Loucy (cell line): Measurements from ENCODE around the gene CXorf66.

ENCODE experiments used
- EZH2phosphoT487 ChIP-seq: fragments of 200-600 bp; IDR thresholded peaks from 2 replicates; pipeline ENCODE4 v1.6.1; 2018; ENCODE audit warnings: antibody characterized with exemption, mild to moderate bottlenecking, moderate library complexity, borderline replicate concordance
- TF ChIP-seq, protein P1 (sequence below): fragments of 200-600 bp; sonication (generic); conservative IDR thresholded peaks from 2 replicates; pipeline ENCODE4 v1.5.1; 2014; ENCODE audit warnings: mild to moderate bottlenecking, antibody characterized with exemption, low read length

GRCh38 chrX:139924696-139925095, 40.6 kb downstream of the CXorf66 start:
- TF ChIP-seq, protein P1, sequence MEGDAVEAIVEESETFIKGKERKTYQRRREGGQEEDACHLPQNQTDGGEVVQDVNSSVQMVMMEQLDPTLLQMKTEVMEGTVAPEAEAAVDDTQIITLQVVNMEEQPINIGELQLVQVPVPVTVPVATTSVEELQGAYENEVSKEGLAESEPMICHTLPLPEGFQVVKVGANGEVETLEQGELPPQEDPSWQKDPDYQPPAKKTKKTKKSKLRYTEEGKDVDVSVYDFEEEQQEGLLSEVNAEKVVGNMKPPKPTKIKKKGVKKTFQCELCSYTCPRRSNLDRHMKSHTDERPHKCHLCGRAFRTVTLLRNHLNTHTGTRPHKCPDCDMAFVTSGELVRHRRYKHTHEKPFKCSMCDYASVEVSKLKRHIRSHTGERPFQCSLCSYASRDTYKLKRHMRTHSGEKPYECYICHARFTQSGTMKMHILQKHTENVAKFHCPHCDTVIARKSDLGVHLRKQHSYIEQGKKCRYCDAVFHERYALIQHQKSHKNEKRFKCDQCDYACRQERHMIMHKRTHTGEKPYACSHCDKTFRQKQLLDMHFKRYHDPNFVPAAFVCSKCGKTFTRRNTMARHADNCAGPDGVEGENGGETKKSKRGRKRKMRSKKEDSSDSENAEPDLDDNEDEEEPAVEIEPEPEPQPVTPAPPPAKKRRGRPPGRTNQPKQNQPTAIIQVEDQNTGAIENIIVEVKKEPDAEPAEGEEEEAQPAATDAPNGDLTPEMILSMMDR: no peak
- no peak for TF ChIP-seq EZH2phosphoT487
